Neural cell (in vitro differentiated cells): ENCODE measurements around the gene TMEM139.

Source experiments
- EP300 ChIP-seq: fragments of 450-650 bp; conservative IDR thresholded peaks from 2 replicates; pipeline ENCODE4 v1.6.1; 2014; ENCODE audit warnings: antibody characterized with exemption, mild to moderate bottlenecking, moderate library complexity; ENCODE audit not compliant: poor library complexity, severe bottlenecking
- RAD21 ChIP-seq: fragments of 450-650 bp; conservative IDR thresholded peaks from 2 replicates; pipeline ENCODE4 v1.6.1; 2014; ENCODE audit warnings: antibody characterized with exemption, mild to moderate bottlenecking, moderate library complexity
- SMC3 ChIP-seq: fragments of 450-650 bp; conservative IDR thresholded peaks from 2 replicates; pipeline ENCODE4 v1.6.1; 2014; ENCODE audit warnings: antibody characterized with exemption, mild to moderate bottlenecking, moderate library complexity; ENCODE audit not compliant: poor library complexity
- TAF1 ChIP-seq: IDR thresholded peaks from 2 replicates; pipeline ENCODE4 v1.6.1; 2012; ENCODE audit warnings: low read depth
- TF ChIP-seq, protein P1 (sequence below): fragments of 450-650 bp; IDR thresholded peaks from 2 replicates; pipeline ENCODE4 v1.5.1; 2014; ENCODE audit warnings: antibody characterized with exemption, mild to moderate bottlenecking, moderate library complexity; ENCODE audit not compliant: poor library complexity, severe bottlenecking

DNA sequence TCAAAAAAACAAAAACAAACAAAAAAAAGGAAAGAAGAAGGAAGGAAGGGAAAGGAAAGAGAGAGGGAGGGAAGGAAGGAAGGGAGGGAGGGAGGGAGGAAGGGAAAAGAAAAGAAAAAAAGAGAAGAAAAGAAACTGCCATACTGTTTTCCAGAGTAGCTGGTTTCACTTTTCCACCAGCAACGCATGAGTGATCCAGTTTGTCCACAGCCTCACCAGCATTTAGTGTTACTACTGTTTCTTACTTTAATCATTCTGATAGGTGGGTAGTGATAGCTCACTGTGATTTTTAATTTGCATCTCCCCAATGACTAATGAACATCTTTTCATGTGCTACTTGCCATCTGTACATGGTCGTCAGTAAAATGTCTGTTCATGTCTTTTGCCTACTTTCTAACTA is 11.9 kb upstream of the TMEM139 start:
- TF ChIP-seq, protein P1, sequence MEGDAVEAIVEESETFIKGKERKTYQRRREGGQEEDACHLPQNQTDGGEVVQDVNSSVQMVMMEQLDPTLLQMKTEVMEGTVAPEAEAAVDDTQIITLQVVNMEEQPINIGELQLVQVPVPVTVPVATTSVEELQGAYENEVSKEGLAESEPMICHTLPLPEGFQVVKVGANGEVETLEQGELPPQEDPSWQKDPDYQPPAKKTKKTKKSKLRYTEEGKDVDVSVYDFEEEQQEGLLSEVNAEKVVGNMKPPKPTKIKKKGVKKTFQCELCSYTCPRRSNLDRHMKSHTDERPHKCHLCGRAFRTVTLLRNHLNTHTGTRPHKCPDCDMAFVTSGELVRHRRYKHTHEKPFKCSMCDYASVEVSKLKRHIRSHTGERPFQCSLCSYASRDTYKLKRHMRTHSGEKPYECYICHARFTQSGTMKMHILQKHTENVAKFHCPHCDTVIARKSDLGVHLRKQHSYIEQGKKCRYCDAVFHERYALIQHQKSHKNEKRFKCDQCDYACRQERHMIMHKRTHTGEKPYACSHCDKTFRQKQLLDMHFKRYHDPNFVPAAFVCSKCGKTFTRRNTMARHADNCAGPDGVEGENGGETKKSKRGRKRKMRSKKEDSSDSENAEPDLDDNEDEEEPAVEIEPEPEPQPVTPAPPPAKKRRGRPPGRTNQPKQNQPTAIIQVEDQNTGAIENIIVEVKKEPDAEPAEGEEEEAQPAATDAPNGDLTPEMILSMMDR = no peak
- TF ChIP-seq RAD21 = no peak
- TF ChIP-seq EP300 = no peak
- TF ChIP-seq SMC3 = no peak
- TF ChIP-seq TAF1 = no peak
